B cell (primary cell): ENCODE results near the gene AGAP1.

Source experiments
- EZH2 ChIP-seq: IDR thresholded peaks from 2 replicates; pipeline ENCODE4 v1.6.1; 2012; ENCODE audit warnings: borderline replicate concordance, low read depth, mild to moderate bottlenecking, moderate library complexity, low read length; ENCODE audit not compliant: insufficient read depth, poor library complexity, severe bottlenecking
- TF ChIP-seq, protein P1 (sequence below): fragments of 200-600 bp; IDR thresholded peaks from one replicate; pipeline ENCODE4 v1.8.0; 2022; ENCODE audit warnings: antibody characterized with exemption, mild to moderate bottlenecking

DNA sequence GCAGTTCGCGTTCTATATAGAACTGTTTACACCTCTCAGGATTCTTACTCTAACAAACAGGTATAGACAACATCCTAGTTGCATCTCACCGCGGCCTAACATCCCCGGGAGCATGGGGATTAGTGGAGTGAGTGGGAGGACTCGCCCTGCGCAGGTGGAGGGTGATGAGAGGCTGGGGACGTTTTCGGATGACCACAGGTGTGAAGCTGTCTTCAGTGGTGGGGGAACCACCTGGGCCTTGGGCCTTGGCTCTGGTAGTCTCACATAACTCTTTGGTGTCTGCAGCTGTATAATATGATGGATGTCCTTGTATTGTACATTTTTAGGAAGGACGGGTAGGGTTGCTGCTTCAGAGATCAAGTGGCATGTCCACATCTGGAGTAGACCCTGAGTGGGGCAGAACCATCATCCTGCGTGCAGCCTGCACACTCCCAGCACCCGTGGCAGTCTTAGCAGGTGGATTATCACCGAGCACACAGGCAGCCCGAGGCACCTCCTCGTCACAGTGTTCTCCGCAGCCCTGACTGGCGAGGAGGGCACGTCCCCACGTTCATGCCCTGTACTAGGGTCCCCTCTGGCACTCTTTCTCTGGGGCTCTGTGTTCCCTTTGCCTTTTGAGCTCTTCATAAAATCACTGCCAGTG, 56.0 kb downstream of the AGAP1 start:
- TF ChIP-seq, protein P1, sequence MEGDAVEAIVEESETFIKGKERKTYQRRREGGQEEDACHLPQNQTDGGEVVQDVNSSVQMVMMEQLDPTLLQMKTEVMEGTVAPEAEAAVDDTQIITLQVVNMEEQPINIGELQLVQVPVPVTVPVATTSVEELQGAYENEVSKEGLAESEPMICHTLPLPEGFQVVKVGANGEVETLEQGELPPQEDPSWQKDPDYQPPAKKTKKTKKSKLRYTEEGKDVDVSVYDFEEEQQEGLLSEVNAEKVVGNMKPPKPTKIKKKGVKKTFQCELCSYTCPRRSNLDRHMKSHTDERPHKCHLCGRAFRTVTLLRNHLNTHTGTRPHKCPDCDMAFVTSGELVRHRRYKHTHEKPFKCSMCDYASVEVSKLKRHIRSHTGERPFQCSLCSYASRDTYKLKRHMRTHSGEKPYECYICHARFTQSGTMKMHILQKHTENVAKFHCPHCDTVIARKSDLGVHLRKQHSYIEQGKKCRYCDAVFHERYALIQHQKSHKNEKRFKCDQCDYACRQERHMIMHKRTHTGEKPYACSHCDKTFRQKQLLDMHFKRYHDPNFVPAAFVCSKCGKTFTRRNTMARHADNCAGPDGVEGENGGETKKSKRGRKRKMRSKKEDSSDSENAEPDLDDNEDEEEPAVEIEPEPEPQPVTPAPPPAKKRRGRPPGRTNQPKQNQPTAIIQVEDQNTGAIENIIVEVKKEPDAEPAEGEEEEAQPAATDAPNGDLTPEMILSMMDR, result no peak
- TF ChIP-seq EZH2, result no peak
